AG04450 (cell line): ENCODE results near the gene ADAM12. TPM values are rescaled to one million over a fixed set of nuclear protein-coding genes. Genes with fewer than 3 reads are reported as not detected.

Experiments used
- CTCF ChIA-PET: fragments of 300-600, 350-600 bp; formaldehyde crosslinking; extraction: SDS; loops from one replicate; lab custom pipeline; 2022; ENCODE audit warnings: antibody characterized with exemption, inconsistent platforms; lab: Charles Lee
- POLR2A ChIA-PET: fragments of 350-600 bp; formaldehyde crosslinking; extraction: SDS; loops from one replicate; lab custom pipeline; 2021; ENCODE audit warnings: antibody characterized with exemption, inconsistent platforms; lab: Yijun Ruan, JAX
- DNase-seq: peaks from one replicate; pipeline ENCODE4 v3.0.0-alpha.2; 2011; ENCODE audit warnings: low read depth, low spot score
- H3K27ac ChIP-seq: one replicate; pipeline ENCODE4 v1.5.1; 2012; ENCODE audit warnings: low read depth, low read length, control low read depth
- H3K27me3 ChIP-seq: one replicate; pipeline ENCODE4 v1.6.0; 2012; ENCODE audit warnings: low read length; ENCODE audit not compliant: control insufficient read depth, insufficient read depth
- H3K4me3 ChIP-seq: 2 replicates; pipeline ENCODE4 v1.5.1; 2011; ENCODE audit warnings: mild to moderate bottlenecking, low read depth, low read length, control low read depth
- H3K9me3 ChIP-seq: 2 replicates; pipeline ENCODE4 v1.5.1; 2012; ENCODE audit warnings: low read length; ENCODE audit not compliant: control insufficient read depth, insufficient read depth
- CTCF ChIP-seq: IDR thresholded peaks from 2 replicates; pipeline ENCODE4 v1.5.1; 2011; ENCODE audit warnings: low read depth, low read length, control low read depth, inconsistent platforms
- polyA plus RNA-seq: library from polyadenylated mRNA; depleted of rRNA; stranded (reverse); fragments of >200 nt; gene quantifications from 2 replicates; pipeline ENCODE4 v1.2.3, GENCODE V29; 2011

The ADAM12 gene
- polyA plus RNA-seq, 1 experiment, result 8.0 TPM

- Histone ChIP-seq H3K9me3 (peaks cover 3% of the 10 kb centered on the region), H3K27ac (no peak overlapping the region), H3K4me3 (no peak overlapping the region), H3K27me3 (no peaks in the 10 kb centered on the region)
- no peak for DNase-seq
- ChIA-PET CTCF (interaction anchor here (1.0 to 1.8 kb wide), 2 partner anchors 112 to 410 kb away, joined by 3 to 9 read pairs; no protein-coding TSS in a partner anchor), POLR2A (interaction anchor here (0.6 kb wide), 1 partner anchor 526 kb away, joined by 3 read pairs; no protein-coding TSS in a partner anchor)
- no peak for TF ChIP-seq CTCF
Observed at GRCh38 chr10:126392068-126392467, 3.8 kb upstream of the ADAM12 start.

- Histone ChIP-seq H3K27ac (no peak overlapping the region), H3K27me3 (no peaks in the 10 kb centered on the region), H3K9me3 (peaks cover 3% of the 10 kb centered on the region), H3K4me3 (no peak overlapping the region)
- no peak for DNase-seq
- CTCF ChIA-PET, result interaction anchor here (0.7 to 2.4 kb wide), 5 partner anchors 76 to 458 kb away, joined by 3 to 13 read pairs (median 5); no protein-coding TSS in a partner anchor
- TF ChIP-seq CTCF, result no peak
- POLR2A ChIA-PET, result interaction anchor here (0.6 kb wide), 1 partner anchor 526 kb away, joined by 3 read pairs; no protein-coding TSS in a partner anchor
Observed at GRCh38 chr10:126391192-126391885, 3.1 kb upstream of the ADAM12 start.

GRCh38 chr10:126390324-126390723 is 2.0 kb upstream of the ADAM12 start:
- POLR2A ChIA-PET, result no interaction called here
- DNase-seq, result no peak
- Histone ChIP-seq H3K4me3 (no peak overlapping the region), H3K9me3 (peaks cover 3% of the 10 kb centered on the region), H3K27me3 (no peaks in the 10 kb centered on the region), H3K27ac (no peak overlapping the region)
- TF ChIP-seq CTCF, result no peak
- CTCF ChIA-PET, result interaction anchor here (0.7 to 2.4 kb wide), 4 partner anchors 75 to 456 kb away, joined by 3 to 13 read pairs (median 7); no protein-coding TSS in a partner anchor

- POLR2A ChIA-PET, result interaction anchor here (0.8 to 1.3 kb wide), 3 partner anchors 134 to 211 kb away, joined by 4 to 10 read pairs (median 5); no protein-coding TSS in a partner anchor
- CTCF ChIA-PET, result interaction anchor here (0.6 to 2.7 kb wide), 21 partner anchors 8 to 518 kb away, joined by 3 to 21 read pairs (median 3); no protein-coding TSS in a partner anchor
- H3K27ac ChIP-seq, result peak overlapping the region; percentile 31
Observed at GRCh38 chr10:126387041-126387921, 996 bp downstream of the ADAM12 start.

More at GRCh38 chr10:126387041-126387921, 996 bp downstream of the ADAM12 start:
- peak; percentile 85 for TF ChIP-seq CTCF
- H3K4me3 ChIP-seq, result peak overlapping the region; percentile 65
- no peak for DNase-seq
- no peaks in the 10 kb centered on the region for H3K27me3 ChIP-seq
- H3K9me3 ChIP-seq, result peaks cover 2% of the 10 kb centered on the region
